SH-SY5Y (cell line): Measurements from ENCODE around the gene FCHSD2.

Source experiments
- GATA2 ChIP-seq: IDR thresholded peaks from 2 replicates; pipeline ENCODE4 v1.6.1; 2011; ENCODE audit warnings: mild to moderate bottlenecking, low read depth, low read length
- GATA3 ChIP-seq: IDR thresholded peaks from 2 replicates; pipeline ENCODE4 v1.6.1; 2011; ENCODE audit warnings: low read depth, mild to moderate bottlenecking, low read length, moderate library complexity

- TF ChIP-seq GATA2 (no peak), GATA3 (no peak)
These were observed 266.4 kb downstream of the FCHSD2 start for GRCh38 chr11:72875736-72876135.
